K562 (cell line): Measurements from ENCODE around the gene CNNM2.

Experiments used
- ARID2 ChIP-seq: fragments of 450-650 bp; IDR thresholded peaks from 2 replicates; pipeline ENCODE4 v1.6.1; 2017; ENCODE audit warnings: antibody characterized with exemption, mild to moderate bottlenecking
- PHF8 ChIP-seq: fragments of 200-600 bp; sonication (generic); IDR thresholded peaks from 2 replicates; pipeline ENCODE4 v1.6.1; 2012; ENCODE audit warnings: mixed run types, mild to moderate bottlenecking, inconsistent platforms, low read length, moderate library complexity, borderline replicate concordance
- RBBP5 ChIP-seq: fragments of 200-600 bp; sonication (generic); IDR thresholded peaks from 2 replicates; pipeline ENCODE4 v1.6.1; 2012; ENCODE audit warnings: borderline replicate concordance, mild to moderate bottlenecking, low read length, control low read depth, inconsistent platforms; ENCODE audit not compliant: insufficient read depth, poor library complexity, severe bottlenecking
- THRAP3 ChIP-seq: fragments of 450-650 bp; IDR thresholded peaks from 2 replicates; pipeline ENCODE4 v1.6.1; 2016; ENCODE audit warnings: mild to moderate bottlenecking, inconsistent platforms, borderline replicate concordance
- ZNF586 ChIP-seq: fragments of 450-650 bp; formaldehyde crosslinking; conservative IDR thresholded peaks from 2 replicates; pipeline ENCODE4 v1.4.0; 2020; ENCODE audit warnings: mild to moderate bottlenecking, moderate library complexity
- TF ChIP-seq, protein P1 (sequence below): sonication (generic); formaldehyde crosslinking; IDR thresholded peaks from 2 replicates; pipeline ENCODE4 v1.8.1; 2023; ENCODE audit warnings: mild to moderate bottlenecking, missing genetic modification reagents

DNA sequence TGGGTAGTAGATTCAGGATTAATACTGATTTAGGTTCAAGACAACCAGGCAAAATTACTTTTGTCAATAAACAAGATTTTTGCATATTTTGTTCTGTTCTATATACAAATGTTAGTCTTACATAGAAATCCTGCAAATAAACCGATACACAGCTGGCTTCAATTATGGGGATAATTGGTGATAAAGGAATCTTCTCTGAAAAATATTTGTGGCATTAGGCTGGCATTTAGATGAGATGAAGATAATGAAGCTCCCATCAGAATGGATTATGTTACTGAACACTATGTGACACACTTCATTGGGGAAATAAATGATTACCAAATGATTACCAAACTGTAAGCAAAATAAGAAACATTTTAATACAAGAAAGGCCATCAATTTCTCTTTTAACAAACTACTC lies 209.1 kb downstream of the CNNM2 start:
- TF ChIP-seq PHF8 = no peak
- no peak for TF ChIP-seq THRAP3
- no peak for TF ChIP-seq ZNF586 (CRISPR knock-in tag)
- no peak for TF ChIP-seq ARID2
- no peak for TF ChIP-seq RBBP5
- TF ChIP-seq, protein P1, sequence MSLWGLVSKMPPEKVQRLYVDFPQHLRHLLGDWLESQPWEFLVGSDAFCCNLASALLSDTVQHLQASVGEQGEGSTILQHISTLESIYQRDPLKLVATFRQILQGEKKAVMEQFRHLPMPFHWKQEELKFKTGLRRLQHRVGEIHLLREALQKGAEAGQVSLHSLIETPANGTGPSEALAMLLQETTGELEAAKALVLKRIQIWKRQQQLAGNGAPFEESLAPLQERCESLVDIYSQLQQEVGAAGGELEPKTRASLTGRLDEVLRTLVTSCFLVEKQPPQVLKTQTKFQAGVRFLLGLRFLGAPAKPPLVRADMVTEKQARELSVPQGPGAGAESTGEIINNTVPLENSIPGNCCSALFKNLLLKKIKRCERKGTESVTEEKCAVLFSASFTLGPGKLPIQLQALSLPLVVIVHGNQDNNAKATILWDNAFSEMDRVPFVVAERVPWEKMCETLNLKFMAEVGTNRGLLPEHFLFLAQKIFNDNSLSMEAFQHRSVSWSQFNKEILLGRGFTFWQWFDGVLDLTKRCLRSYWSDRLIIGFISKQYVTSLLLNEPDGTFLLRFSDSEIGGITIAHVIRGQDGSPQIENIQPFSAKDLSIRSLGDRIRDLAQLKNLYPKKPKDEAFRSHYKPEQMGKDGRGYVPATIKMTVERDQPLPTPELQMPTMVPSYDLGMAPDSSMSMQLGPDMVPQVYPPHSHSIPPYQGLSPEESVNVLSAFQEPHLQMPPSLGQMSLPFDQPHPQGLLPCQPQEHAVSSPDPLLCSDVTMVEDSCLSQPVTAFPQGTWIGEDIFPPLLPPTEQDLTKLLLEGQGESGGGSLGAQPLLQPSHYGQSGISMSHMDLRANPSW (CRISPR knock-in tag) = no peak
